Measurements from ENCODE around the gene ZNF428.

GRCh38 chr19:43668406-43669109 lies 49.1 kb upstream of the ZNF428 start:
- TF ChIP-seq CTCF (IDR thresholded peaks at IDR 0.05; ENCODE audit: poor library complexity): no peak
- TF ChIP-seq EZH2 (IDR thresholded peaks at IDR 0.05; ENCODE audit: borderline replicate concordance): no peak
